T-helper 17 cell (primary cell): ENCODE results near the gene TSEN2. TPM values are rescaled to one million over a fixed set of nuclear protein-coding genes. Genes with fewer than 3 reads are reported as not detected.
"Not testable (repeated sequence)": the region's sequence is repeated elsewhere in the genome, so short reads cannot be mapped to it uniquely, and the experiment has no call there.

Experiments used
- ATAC-seq: fragments of 150-1000 bp; cut with Tn5 transposase; 2 replicates; pipeline ENCODE4 v1.10.0; 2021; ENCODE audit warnings: mild to moderate bottlenecking, moderate library complexity
- DNase-seq, 3 donors: peaks; one replicate each; pipeline versions ENCODE4 v3.0.0 to v3.0.0-alpha.2; 2020 to 2021
- H3K9me3 ChIP-seq: one replicate; pipeline ENCODE4 v1.7.0; 2013; ENCODE audit warnings: low read length, mild to moderate bottlenecking; ENCODE audit not compliant: control insufficient read depth, poor library complexity, severe bottlenecking
- H3K27ac Mint-ChIP-seq: one replicate; pipeline ENCODE4 v1.8.0; 2022; ENCODE audit warnings: mild to moderate bottlenecking, moderate library complexity, mixed read lengths
- H3K27me3 Mint-ChIP-seq: one replicate; pipeline ENCODE4 v1.8.0; 2022; ENCODE audit warnings: mixed read lengths
- H3K36me3 Mint-ChIP-seq: one replicate; pipeline ENCODE4 v1.8.0; 2022; ENCODE audit warnings: low read depth, mixed read lengths
- H3K4me1 Mint-ChIP-seq: one replicate; pipeline ENCODE4 v1.8.0; 2022; ENCODE audit warnings: mild to moderate bottlenecking, mixed read lengths
- H3K4me3 Mint-ChIP-seq: one replicate; pipeline ENCODE4 v1.8.0; 2022; ENCODE audit warnings: mild to moderate bottlenecking, moderate library complexity, mixed read lengths
- total RNA-seq, 4 donors: library from RNA in 2 of 4; stranded (reverse) in 2 of 4; gene quantifications; one replicate each; pipeline ENCODE4 v1.2.3 and lab custom pipeline; 2022 to 2026

TSEN2 gene
- total RNA-seq, 2 donors from 2014 or later, result 9.1 to 12.5 TPM

DNA sequence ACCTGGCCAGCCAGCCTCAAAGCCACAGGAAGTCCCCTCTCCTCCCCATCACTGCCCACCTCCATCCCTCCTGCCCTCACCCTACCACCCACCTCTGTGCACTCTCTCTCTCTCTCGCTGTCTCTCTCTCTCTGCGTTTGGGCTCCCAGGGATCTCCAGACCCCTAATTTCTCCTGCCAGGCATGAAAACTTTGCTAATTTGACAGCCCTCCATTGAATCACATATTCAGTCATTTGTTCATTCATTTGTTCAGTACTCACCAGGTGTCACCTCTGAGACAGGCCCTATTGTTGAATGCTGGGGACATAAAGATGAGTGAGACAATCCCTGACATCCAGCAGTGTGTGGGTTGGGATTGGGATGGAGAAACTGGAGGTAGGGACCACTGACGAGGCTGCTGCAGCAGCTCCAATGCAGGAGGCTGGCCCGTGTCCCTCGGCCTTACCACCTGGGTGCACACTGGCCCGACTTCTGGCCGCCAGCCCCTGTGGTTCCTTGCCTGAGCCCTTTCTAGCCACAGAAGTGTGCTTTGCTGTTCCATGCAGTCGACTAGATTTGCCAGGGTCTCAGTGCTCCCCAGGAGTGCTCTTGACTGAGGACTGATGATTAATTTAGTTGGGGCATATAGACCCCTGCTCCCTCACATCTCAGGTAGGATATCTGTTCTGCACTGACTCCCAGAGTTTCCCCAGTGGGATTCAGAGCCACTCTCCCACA is 38.6 kb upstream of the TSEN2 start:
- DNase-seq (no peak), ATAC-seq (no peak)
- Mint-ChIP-seq H3K27me3 (peaks cover 23% of the 10 kb centered on the region), H3K4me3 (no peak overlapping the region), H3K36me3 (no peaks in the 10 kb centered on the region), H3K4me1 (peaks cover 6% of the 10 kb centered on the region), H3K27ac (no peak overlapping the region)
- H3K9me3 ChIP-seq, result no peaks in the 10 kb centered on the region

DNA sequence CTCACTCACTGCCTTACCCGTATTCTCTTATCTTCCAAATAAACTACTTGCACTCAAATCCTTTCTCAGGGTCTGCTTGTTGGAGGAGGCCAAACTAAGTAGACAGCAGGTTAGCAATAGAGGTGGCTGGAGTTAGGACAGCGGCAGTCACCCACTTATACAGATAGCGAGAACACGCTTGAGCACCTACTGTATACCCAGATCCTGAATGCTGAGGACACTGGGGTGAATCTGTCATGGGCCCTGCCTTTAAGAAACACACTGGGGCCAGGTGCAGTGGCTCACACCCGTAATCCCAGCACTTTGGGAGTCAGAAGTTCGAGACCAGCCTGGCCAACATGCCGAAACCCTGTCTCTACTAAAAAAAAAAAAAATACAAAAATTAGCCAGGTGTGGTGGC is 38.0 kb upstream of the TSEN2 start:
- ATAC-seq, result no peak
- no peak overlapping the region for H3K27ac Mint-ChIP-seq
- H3K27me3 Mint-ChIP-seq, result peaks cover 23% of the 10 kb centered on the region
- H3K4me1 Mint-ChIP-seq, result peaks cover 6% of the 10 kb centered on the region
- H3K36me3 Mint-ChIP-seq, result no peaks in the 10 kb centered on the region
- no peaks in the 10 kb centered on the region for H3K9me3 ChIP-seq
- DNase-seq, result no peak
- peak overlapping the region; percentile 8 for H3K4me3 Mint-ChIP-seq

DNA sequence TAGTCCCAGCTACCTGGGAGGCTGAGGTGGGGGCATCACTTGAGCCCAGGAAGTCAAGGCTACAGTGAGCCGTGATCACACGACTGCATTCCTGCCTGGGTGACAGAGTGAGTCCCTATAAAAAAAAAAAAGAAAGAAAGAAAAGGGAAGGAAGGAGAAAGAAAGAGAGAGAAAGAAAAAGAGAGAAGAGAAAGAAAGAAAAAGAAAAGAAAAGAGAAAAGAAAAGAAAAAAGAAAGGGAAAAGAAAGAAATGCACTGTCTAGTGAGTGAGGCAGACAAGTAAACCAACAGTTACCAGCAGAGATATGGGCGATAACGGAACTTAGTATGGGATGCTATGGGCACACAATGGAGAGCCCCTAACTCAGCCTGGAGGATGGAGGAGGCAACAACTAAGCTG is 37.2 kb upstream of the TSEN2 start:
- H3K4me1 Mint-ChIP-seq, result peaks cover 6% of the 10 kb centered on the region
- no peaks in the 10 kb centered on the region for H3K36me3 Mint-ChIP-seq
- H3K27me3 Mint-ChIP-seq, result peaks cover 23% of the 10 kb centered on the region
- no peak for ATAC-seq
- no peak overlapping the region for H3K4me3 Mint-ChIP-seq
- H3K27ac Mint-ChIP-seq, result no peak overlapping the region
- H3K9me3 ChIP-seq, result no peaks in the 10 kb centered on the region
- no peak for DNase-seq

DNA sequence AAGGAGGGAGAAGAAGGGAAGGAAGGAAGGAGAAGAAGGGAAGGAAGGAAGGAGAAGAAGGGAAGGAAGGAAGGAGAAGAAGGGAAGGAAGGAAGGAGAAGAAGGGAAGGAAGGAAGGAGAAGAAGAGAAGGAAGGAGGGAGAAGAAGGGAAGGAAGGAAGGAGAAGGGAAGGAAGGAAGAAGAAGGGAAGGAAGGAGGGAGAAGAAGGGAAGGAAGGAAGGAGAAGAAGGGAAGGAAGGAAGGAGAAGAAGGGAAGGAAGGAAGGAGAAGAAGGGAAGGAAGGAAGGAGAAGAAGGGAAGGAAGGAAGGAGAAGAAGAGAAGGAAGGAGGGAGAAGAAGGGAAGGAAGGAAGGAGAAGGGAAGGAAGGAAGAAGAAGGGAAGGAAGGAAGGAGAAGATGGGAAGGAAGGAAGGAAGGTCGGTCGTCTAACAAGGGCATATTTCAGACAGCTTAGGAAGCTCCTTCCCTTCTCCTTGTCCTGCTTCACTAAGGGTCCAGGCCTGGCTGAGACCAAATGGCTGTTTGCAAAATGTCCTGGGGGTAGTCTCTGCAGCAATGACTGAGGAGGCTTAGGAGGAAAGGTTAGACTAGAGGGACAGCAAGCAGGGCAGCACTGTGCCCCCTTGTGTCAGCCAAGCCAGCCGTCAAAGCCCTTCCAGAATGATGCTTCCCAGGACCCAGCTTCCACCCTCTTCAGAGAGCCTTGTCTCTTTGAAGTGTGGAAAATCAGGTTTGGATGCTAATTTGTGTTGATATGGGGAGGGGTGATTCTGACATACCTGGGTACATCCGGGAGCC is 35.7 kb upstream of the TSEN2 start:
- ATAC-seq, DNase-seq, H3K4me1 Mint-ChIP-seq, H3K4me3 Mint-ChIP-seq, H3K9me3 ChIP-seq, H3K27ac Mint-ChIP-seq, H3K36me3 Mint-ChIP-seq: not testable (repeated sequence)
- H3K27me3 Mint-ChIP-seq, result peaks cover 11% of the 10 kb centered on the region

DNA sequence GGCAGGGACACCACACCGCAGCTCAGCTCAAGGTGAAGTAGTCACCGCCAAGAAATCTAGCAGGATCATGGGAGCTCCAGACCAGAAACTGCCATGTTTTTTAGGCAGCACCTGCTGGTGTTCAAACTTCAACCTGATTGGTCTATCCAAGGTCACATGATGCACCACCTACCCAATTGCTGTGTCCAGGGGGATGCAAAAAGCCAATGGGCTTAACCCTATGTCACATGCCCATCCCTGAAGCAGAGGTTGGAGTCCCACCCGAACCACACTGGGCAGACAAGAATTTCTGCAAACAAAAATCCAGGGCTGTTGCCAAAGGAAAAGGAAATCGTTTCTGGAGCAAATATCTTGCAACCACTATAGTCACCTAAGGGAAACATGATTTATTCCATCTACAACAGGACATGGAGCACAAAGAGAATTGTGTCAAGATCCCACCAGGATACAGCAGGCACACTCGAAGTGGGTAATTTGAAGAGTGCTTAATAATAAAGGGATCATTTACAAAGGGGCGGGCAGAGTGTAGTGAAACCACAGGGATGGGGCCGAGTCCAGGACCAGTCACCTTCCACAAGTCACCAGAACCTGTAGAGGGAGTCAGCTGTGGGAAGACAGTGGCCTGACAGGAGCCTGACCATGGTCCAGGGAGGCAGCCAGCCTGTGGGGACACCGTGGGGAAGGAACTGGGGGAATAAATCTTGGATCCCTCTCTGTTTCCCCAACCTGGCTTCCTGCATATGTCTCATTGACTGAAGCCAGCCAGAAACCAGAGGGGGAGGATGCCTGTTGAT is 34.2 kb upstream of the TSEN2 start:
- H3K4me3 Mint-ChIP-seq, result no peak overlapping the region
- peaks cover 2% of the 10 kb centered on the region for H3K4me1 Mint-ChIP-seq
- H3K27ac Mint-ChIP-seq, result no peak overlapping the region
- no peaks in the 10 kb centered on the region for H3K36me3 Mint-ChIP-seq
- no peaks in the 10 kb centered on the region for H3K9me3 ChIP-seq
- H3K27me3 Mint-ChIP-seq, result peaks cover 3% of the 10 kb centered on the region
- ATAC-seq, result no peak
- no peak for DNase-seq

DNA sequence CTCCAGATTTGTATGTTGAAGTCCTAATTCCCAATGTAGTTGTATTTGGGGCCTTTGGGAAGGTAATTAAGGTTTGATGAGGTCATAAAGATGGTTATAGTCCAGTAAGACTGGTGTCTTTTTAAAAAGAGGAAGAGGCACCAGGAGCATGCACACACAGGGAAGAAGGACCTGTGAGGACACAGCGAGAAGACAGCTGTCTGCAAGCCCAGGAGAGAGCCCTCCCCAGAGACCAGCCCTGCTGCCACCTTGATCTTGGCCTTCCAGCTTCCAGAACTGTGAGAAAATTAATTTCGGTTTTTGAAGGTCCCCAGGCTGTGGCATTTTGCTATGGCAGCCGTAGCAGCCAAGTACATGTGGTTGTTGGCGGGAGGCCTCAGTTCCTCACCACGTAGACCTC is 32.8 kb upstream of the TSEN2 start:
- no peak overlapping the region for H3K27ac Mint-ChIP-seq
- no peak for ATAC-seq

DNA sequence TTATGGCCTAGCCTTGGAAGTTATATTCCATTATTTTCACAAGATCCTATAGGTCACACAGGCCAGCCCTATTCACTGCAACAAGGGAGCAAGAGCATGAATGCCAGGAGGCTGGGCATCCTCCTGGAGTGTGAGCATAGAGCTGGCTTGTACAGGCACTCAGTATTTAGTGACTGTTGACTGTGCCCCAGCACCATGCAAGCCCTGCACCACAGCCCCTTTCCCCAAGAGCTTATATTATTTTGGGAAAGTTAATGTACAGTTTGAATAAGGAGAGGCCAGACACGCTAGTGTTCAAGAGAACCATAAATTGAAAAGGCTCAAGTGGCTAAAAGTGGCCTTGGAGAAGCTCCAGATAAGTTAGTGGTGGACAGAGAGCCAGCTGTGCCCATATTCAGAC is 32.3 kb upstream of the TSEN2 start:
- no peaks in the 10 kb centered on the region for H3K36me3 Mint-ChIP-seq
- no peak for ATAC-seq
- no peak for DNase-seq
- H3K9me3 ChIP-seq, result no peaks in the 10 kb centered on the region
- no peak overlapping the region for H3K27ac Mint-ChIP-seq
- no peaks in the 10 kb centered on the region for H3K27me3 Mint-ChIP-seq
- peaks cover 2% of the 10 kb centered on the region for H3K4me1 Mint-ChIP-seq
- no peak overlapping the region for H3K4me3 Mint-ChIP-seq

More for the DNA sequence above, 32.8 kb upstream of the TSEN2 start:
- Mint-ChIP-seq H3K4me1 (peaks cover 2% of the 10 kb centered on the region), H3K4me3 (no peak overlapping the region), H3K27me3 (no peaks in the 10 kb centered on the region), H3K36me3 (no peaks in the 10 kb centered on the region)
- DNase-seq, result no peak
- no peaks in the 10 kb centered on the region for H3K9me3 ChIP-seq

DNA sequence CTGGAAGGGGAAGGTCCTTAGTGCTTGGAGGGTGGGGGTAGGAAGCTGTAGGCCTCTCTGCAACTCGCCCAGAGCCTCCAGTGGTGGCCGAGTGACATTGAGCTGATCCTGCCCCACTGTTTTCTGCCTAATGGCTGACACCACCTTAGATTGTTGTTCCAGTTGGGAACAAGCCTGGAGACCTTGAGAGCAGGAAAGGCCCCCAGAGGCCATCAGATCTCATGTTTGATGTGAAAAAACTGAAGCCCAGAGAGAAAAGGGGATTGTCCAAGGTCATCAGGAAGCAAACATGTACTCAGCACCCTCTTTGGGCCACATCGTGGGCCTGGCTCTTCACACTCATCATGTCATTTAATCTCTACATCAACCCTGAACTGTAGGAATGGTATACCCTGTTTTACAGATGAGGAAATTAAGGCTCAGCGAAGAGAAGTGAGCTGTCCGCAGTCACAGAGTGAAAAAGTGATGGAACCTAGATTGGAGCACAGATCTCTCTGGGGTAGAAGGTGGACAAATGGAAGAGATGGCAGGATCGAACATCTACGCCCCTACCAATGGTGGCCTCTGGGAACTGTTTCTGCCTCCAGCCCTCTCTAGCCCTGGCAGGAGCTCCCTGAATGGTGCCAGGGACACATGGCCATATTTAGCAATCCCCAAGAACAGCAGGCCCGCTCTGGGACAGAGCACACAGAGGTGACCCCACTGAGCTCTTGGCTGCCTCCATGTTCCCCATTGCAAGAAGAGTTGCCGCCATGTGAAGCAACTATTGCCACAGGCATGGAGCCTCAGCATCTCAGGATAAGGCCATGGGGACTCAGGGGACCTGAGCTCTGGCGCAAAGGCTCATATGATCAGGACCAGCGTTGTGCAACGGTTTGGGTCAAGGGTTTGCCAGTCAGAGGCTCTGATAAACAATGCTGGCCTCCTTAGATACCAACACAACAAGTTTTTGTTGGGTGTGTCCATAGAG is 31.6 kb upstream of the TSEN2 start:
- H3K36me3 Mint-ChIP-seq, result no peaks in the 10 kb centered on the region
- H3K4me1 Mint-ChIP-seq, result peaks cover 2% of the 10 kb centered on the region
- ATAC-seq, result no peak
- H3K4me3 Mint-ChIP-seq, result no peak overlapping the region
- H3K9me3 ChIP-seq, result no peaks in the 10 kb centered on the region
- no peak overlapping the region for H3K27ac Mint-ChIP-seq
- H3K27me3 Mint-ChIP-seq, result no peaks in the 10 kb centered on the region
- DNase-seq, result no peak

DNA sequence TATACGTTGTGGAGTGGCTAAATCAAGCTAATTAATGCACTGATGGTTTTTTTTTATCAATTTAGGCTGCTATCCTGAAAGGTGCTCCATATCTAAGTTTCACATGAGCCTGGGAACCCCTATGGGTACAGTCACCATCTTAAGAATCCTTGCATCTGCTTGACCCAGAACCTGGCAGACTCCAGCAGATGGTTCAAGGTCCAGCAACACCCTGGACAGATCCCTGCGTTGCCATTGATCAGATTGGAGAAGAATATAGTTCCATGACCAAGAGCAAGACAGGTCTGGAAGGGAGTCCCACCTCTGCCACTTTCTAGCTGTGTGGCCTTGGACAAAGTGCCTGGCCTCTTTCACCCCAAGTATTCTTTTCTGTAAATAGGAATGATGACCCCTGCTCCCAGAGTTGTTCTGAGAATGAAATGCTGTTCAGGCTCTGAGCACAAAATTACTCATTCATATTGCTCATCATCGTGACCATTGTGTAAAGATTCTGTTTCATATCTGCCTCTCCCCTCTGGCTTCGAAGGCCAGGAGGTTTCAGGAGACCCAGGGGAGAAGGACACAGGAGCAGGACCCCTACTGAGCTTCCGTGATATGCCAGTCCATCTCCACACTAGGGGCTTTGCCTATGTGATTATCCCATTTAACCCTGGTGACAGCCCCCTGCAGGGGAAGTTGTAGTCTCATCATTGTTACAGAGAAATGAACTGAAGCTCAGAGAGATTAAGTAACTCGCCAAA is 30.0 kb upstream of the TSEN2 start:
- Mint-ChIP-seq H3K27me3 (no peaks in the 10 kb centered on the region), H3K27ac (no peak overlapping the region), H3K4me3 (no peak overlapping the region), H3K36me3 (no peaks in the 10 kb centered on the region), H3K4me1 (peaks cover 2% of the 10 kb centered on the region)
- DNase-seq (no peak), ATAC-seq (no peak)
- no peaks in the 10 kb centered on the region for H3K9me3 ChIP-seq

DNA sequence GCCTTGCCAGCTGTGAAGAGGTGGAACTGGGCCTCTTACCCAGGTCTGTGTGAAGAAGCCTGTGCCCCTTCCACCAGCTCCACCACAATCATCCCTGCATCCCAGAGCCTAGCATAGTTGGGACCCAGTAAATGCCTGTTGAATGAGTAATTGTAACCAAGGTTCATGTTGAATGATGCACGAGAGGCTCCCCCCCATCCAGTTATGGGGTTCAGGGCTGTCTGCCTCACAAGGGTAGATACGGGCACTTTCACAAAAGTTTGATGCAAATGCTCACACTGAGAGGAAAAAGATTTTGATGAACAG is 29.5 kb upstream of the TSEN2 start:
- Mint-ChIP-seq H3K36me3 (no peaks in the 10 kb centered on the region), H3K4me1 (peaks cover 2% of the 10 kb centered on the region), H3K4me3 (no peak overlapping the region), H3K27ac (no peak overlapping the region), H3K27me3 (no peaks in the 10 kb centered on the region)
- DNase-seq (no peak), ATAC-seq (no peak)
- no peaks in the 10 kb centered on the region for H3K9me3 ChIP-seq

DNA sequence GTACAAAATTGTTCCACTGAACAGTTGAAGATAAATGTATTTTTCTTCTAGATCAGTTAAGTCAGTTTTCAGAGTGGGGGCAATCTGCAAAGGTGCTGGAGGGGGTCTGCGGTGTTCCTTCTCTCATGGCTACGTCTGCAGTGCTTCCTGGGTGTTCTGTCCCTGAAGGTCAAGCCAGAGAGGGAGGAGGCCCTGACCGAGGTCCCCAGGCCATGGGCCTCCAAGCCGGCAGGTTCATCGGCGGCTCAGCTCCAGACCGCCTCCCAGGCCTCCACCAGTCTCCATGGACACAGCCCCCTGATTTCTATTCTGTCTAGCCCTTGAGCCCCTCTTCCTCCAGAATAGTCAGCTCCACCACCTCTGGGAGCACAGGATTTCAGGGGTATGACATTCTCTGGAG is 28.5 kb upstream of the TSEN2 start:
- H3K27ac Mint-ChIP-seq, result no peak overlapping the region
- DNase-seq, result no peak

DNA sequence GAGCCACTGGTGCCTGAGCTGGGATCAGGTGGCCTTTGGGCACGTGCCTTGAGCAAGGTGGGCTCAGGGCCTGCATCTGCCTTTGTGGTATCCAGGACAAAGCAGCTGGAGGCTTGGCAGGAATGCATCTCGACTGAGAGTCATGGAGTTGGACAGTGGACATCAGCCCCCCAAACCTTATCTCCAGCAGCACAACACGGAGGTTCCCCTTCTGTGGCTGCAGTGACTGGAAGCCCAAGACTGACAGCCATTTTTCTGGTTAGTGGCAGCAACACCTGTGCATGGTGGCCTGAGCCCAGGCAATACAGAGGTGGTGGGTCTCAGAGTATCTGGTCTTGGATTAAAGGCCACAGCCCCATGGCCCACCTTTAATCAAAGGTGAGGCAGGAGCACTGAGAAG is 27.8 kb upstream of the TSEN2 start:
- no peaks in the 10 kb centered on the region for H3K9me3 ChIP-seq
- Mint-ChIP-seq H3K27ac (no peak overlapping the region), H3K36me3 (no peaks in the 10 kb centered on the region), H3K27me3 (no peaks in the 10 kb centered on the region), H3K4me1 (peaks cover 2% of the 10 kb centered on the region), H3K4me3 (no peak overlapping the region)
- DNase-seq (no peak), ATAC-seq (no peak)

More for the DNA sequence above, 28.5 kb upstream of the TSEN2 start:
- Mint-ChIP-seq H3K36me3 (no peaks in the 10 kb centered on the region), H3K27me3 (no peaks in the 10 kb centered on the region), H3K4me3 (no peak overlapping the region), H3K4me1 (peaks cover 2% of the 10 kb centered on the region)
- H3K9me3 ChIP-seq, result no peaks in the 10 kb centered on the region
- ATAC-seq, result no peak
